HepG2 (cell line): Measurements from ENCODE around the gene SQOR. TPM values are rescaled to one million over a fixed set of nuclear protein-coding genes. Genes with fewer than 3 reads are reported as not detected.
A peak's percentile ranks its signal among the peaks of the same experiment; 100 is the strongest.

ENCODE experiments used
- ATAC-seq: fragments of 200-7000 bp; cut with Tn5 transposase; 3 replicates; pipeline ENCODE4 v1.9.1; 2020; ENCODE audit warnings: mild to moderate bottlenecking, moderate library complexity
- BruUV-seq: library from RNA; stranded (reverse); fragments of 400-500 nt; replicated peaks from 2 replicates; lab custom pipeline; 2021; lab: Mats Ljungman, UMichigan
- CTCF ChIA-PET: fragments of 300-600 bp; formaldehyde crosslinking; extraction: SDS; loops from one replicate; lab custom pipeline; 2021; ENCODE audit warnings: low total read pairs, inconsistent platforms, low intra/inter-chr PET ratio; lab: Yijun Ruan, JAX
- POLR2A ChIA-PET: fragments of 350-600 bp; sonication (Branson Sonifier 250); formaldehyde crosslinking; loops from one replicate; lab custom pipeline; 2020; ENCODE audit warnings: antibody characterized with exemption, inconsistent platforms; lab: Yijun Ruan, JAX
- DNase-seq: peaks from one replicate; pipeline ENCODE4 v3.0.0-alpha.2; 2015; ENCODE audit warnings: low spot score
- FAIRE-seq: peaks from 3 replicates; lab custom pipeline; 2011; peaks lifted over from hg19 to GRCh38; lab: Jason Lieb, UNC
- H2AFZ ChIP-seq: one replicate; pipeline ENCODE4 v1.6.1; 2011; ENCODE audit warnings: low read length, inconsistent platforms
- H3K27ac ChIP-seq: fragments of 300-600 bp; 3 replicates; pipeline ENCODE4 v1.8.0; 2011; ENCODE audit warnings: mixed run types, mild to moderate bottlenecking, mixed read lengths, low read length, inconsistent platforms; ENCODE audit not compliant: insufficient read depth; ENCODE audit errors: extremely low read length
- H3K27me3 ChIP-seq, 2 experiments: fragments of 200-600 bp in 1 of 2; 2 replicates in 1 of 2; 3 replicates in 1 of 2; pipeline versions ENCODE4 v1.6.0 to v1.8.0; 2011; ENCODE audit warnings: low read length in 2 of 2, mild to moderate bottlenecking in 2 of 2, moderate library complexity in 2 of 2, inconsistent platforms in 1 of 2; ENCODE audit not compliant: insufficient read depth in 2 of 2, control insufficient read depth in 1 of 2
- H3K36me3 ChIP-seq, 2 experiments: fragments of 200-600 bp in 1 of 2; replicated peaks in 1 of 2; 2 replicates in 1 of 2; 3 replicates in 1 of 2; pipeline versions ENCODE4 v1.5.1 to v1.8.0; 2011; ENCODE audit warnings: low read length in 2 of 2, inconsistent platforms in 1 of 2; ENCODE audit not compliant: insufficient read depth in 2 of 2, control insufficient read depth in 1 of 2
- H3K4me1 ChIP-seq: 2 replicates; pipeline ENCODE4 v1.5.1; 2012; ENCODE audit warnings: low read length, inconsistent platforms; ENCODE audit not compliant: insufficient read depth
- H3K4me2 ChIP-seq: 2 replicates; pipeline ENCODE4 v1.6.0; 2011; ENCODE audit warnings: low read depth, low read length, inconsistent platforms
- H3K4me3 ChIP-seq, 3 experiments: fragments of 200-600 bp in 1 of 3; sonication (generic), shearing (Covaris generic) in 1 of 3; replicated peaks in 1 of 3; 2 replicates each; pipeline ENCODE4 v1.5.1; 2011 to 2016; ENCODE audit warnings: low read length in 3 of 3, inconsistent platforms in 2 of 3, low read depth in 2 of 3, mild to moderate bottlenecking in 2 of 3, control low read depth in 1 of 3, mixed read lengths in 1 of 3; ENCODE audit not compliant: insufficient read depth in 1 of 3
- H3K79me2 ChIP-seq: one replicate; pipeline ENCODE4 v1.6.1; 2011; ENCODE audit warnings: low read length, inconsistent platforms; ENCODE audit not compliant: insufficient read depth
- H3K9ac ChIP-seq: 2 replicates; pipeline ENCODE4 v1.6.0; 2011; ENCODE audit warnings: mild to moderate bottlenecking, low read depth, low read length, inconsistent platforms; ENCODE audit not compliant: insufficient read depth
- H3K9me3 ChIP-seq: 2 replicates; pipeline ENCODE4 v1.5.1; 2012; ENCODE audit warnings: mild to moderate bottlenecking, low read length
- H4K20me1 ChIP-seq: 2 replicates; pipeline ENCODE4 v1.6.0; 2011; ENCODE audit warnings: inconsistent platforms, mild to moderate bottlenecking, low read length, moderate library complexity; ENCODE audit not compliant: insufficient read depth
- CEBPG ChIP-seq: IDR thresholded peaks from 2 replicates; pipeline ENCODE4 v1.6.1; 2016
- CTCF ChIP-seq: sonication (generic); formaldehyde crosslinking; IDR thresholded peaks from 2 replicates; pipeline ENCODE4 v1.5.0; 2020; ENCODE audit warnings: mild to moderate bottlenecking, missing genetic modification reagents, moderate library complexity
- MAX ChIP-seq: IDR thresholded peaks from 2 replicates; pipeline ENCODE4 v1.6.1; 2012; ENCODE audit warnings: inconsistent platforms
- NAIF1 ChIP-seq: sonication (generic); formaldehyde crosslinking; IDR thresholded peaks from 2 replicates; pipeline ENCODE4 v1.5.0; 2020; ENCODE audit warnings: mild to moderate bottlenecking, missing genetic modification reagents, borderline replicate concordance
- RAD21 ChIP-seq: fragments of 450-650 bp; formaldehyde crosslinking; IDR thresholded peaks from 2 replicates; pipeline ENCODE4 v1.5.0; 2020; ENCODE audit warnings: mild to moderate bottlenecking
- REPIN1 ChIP-seq: sonication (generic); formaldehyde crosslinking; IDR thresholded peaks from 2 replicates; pipeline ENCODE4 v1.8.0; 2022; ENCODE audit warnings: missing genetic modification reagents, low read depth, mild to moderate bottlenecking, borderline replicate concordance
- SMC3 ChIP-seq: IDR thresholded peaks from 2 replicates; pipeline ENCODE4 v1.6.1; 2011; ENCODE audit warnings: low read length, improper control_type of control experiment
- STAG1 ChIP-seq: sonication (generic); formaldehyde crosslinking; IDR thresholded peaks from 2 replicates; pipeline ENCODE4 v1.4.0; 2020; ENCODE audit warnings: missing genetic modification reagents
- ZMYM4 ChIP-seq: sonication (generic); formaldehyde crosslinking; IDR thresholded peaks from 2 replicates; pipeline ENCODE4 v1.8.1; 2023; ENCODE audit warnings: mild to moderate bottlenecking, missing genetic modification reagents
- ZNF232 ChIP-seq: sonication (generic); formaldehyde crosslinking; IDR thresholded peaks from 2 replicates; pipeline ENCODE4 v1.4.0; 2020; ENCODE audit warnings: missing genetic modification reagents, borderline replicate concordance
- WGBS: methylation state at CpG from one replicate; pipeline ENCODE4 v1.1.6; 2017; ENCODE audit warnings: low lambda C conversion rate; 5-methylcytosine and 5-hydroxymethylcytosine counted together
- in situ Hi-C: cut with HindIII; loops from 2 replicates; pipeline ENCODE4 v1.10.0; 2017; ENCODE audit warnings: low pct_unique_long_range_greater_than_20kb; ENCODE audit not compliant: extremely low pct_ligation_motif_present
- intact Hi-C: fragments of 100-400 bp; cut with micrococcal nuclease; formaldehyde crosslinking; loops from one replicate; pipeline ENCODE4 v1.10.0; 2022; ENCODE audit not compliant: unreplicated experiment
- polyA plus RNA-seq, 8 experiments: library from polyadenylated mRNA; depleted of rRNA in 3 of 8; stranded (reverse) in 7 of 8; unstranded in 1 of 8; fragments of >200 nt; fragmentation: Illumina TruSeq in 4 of 8; extraction: Trizol in 4 of 8; gene quantifications; 2 replicates each; pipeline versions ENCODE4 v1.2.1 to v1.2.3, GENCODE V29; 2011 to 2016; ENCODE audit warnings: low read depth in 4 of 8, missing spikeins in 1 of 8, mixed read lengths in 1 of 8; ENCODE audit not compliant: insufficient read depth in 1 of 8
- total RNA-seq, 5 experiments: library from RNA; depleted of rRNA; stranded (reverse); fragments of >200 nt; fragmentation: Illumina TruSeq; extraction: Trizol; gene quantifications; 2 replicates each; pipeline ENCODE4 v1.2.3, GENCODE V29; 2016; ENCODE audit warnings: low read depth in 1 of 5

Gene SQOR
- total and polyA plus RNA-seq, 2 of the 13 experiments (the other 11 are each of a cell fraction or from before 2014, with no cell fraction given), result 19.3 to 19.4 TPM

GRCh38 chr15:45714590-45715488 lies 80.0 kb downstream of the SQOR start:
- 0 out of 2 replicates have a peak, but pooled peaks have one; percentile 7 for TF ChIP-seq CEBPG (CRISPR knock-in tag)
- TF ChIP-seq CTCF, result peak; percentile 93
- TF ChIP-seq NAIF1 (CRISPR knock-in tag), result no peak
- no peak for TF ChIP-seq REPIN1
- peak; percentile 17; the same call in 1 of the 2 replicates for TF ChIP-seq SMC3
- no peak for TF ChIP-seq ZNF232 (CRISPR knock-in tag)
- TF ChIP-seq STAG1 (CRISPR knock-in tag), result peak; percentile 79
- TF ChIP-seq ZMYM4 (CRISPR knock-in tag), result no peak
- TF ChIP-seq RAD21, result peak; percentile 30; the same call in 1 of the 2 replicates
- TF ChIP-seq MAX, result peak; percentile 50; the same call in 1 of the 2 replicates
- TF ChIP-seq, all 625 proteins: peak for 6
- intact Hi-C loops, result loop anchor here (1.0 kb wide), 1 partner anchor 80 kb away; no protein-coding TSS in a partner anchor
- Histone ChIP-seq H2AFZ (no peak overlapping the region), H3K9me3 (no peaks in the 10 kb centered on the region), H3K4me2 (no peak overlapping the region), H3K4me3 (no peak overlapping the region), H3K27ac (no peak overlapping the region), H3K79me2 (no peaks in the 10 kb centered on the region), H3K9ac (no peak overlapping the region), H3K36me3 (no peaks in the 10 kb centered on the region), H4K20me1 (no peaks in the 10 kb centered on the region), H3K27me3 (no peaks in the 10 kb centered on the region), H3K4me1 (peaks cover 7% of the 10 kb centered on the region)
- ATAC-seq (peak; percentile 85), FAIRE-seq (peak; percentile 72), DNase-seq (peak; percentile 51)
- CTCF ChIA-PET, result interaction anchor here (1.0 to 1.2 kb wide), 2 partner anchors 76 to 597 kb away, joined by 3 to 6 read pairs; no protein-coding TSS in a partner anchor
- WGBS, result 18% methylated on average over 15 of the region's 24 CpGs
- BruUV-seq, result no TSS peak
- POLR2A ChIA-PET, result no interaction called here
- in situ Hi-C loops, result loop anchor here (5.0 to 25.0 kb wide), 2 partner anchors 67 to 372 kb away; no protein-coding TSS in a partner anchor
